Measurements from ENCODE around the gene TTF2. TPM values are rescaled to one million over a fixed set of nuclear protein-coding genes. Genes with fewer than 3 reads are reported as not detected.

TTF2 gene
- total RNA-seq, 1 experiment from 2014 or later = 88.8 TPM

DNA sequence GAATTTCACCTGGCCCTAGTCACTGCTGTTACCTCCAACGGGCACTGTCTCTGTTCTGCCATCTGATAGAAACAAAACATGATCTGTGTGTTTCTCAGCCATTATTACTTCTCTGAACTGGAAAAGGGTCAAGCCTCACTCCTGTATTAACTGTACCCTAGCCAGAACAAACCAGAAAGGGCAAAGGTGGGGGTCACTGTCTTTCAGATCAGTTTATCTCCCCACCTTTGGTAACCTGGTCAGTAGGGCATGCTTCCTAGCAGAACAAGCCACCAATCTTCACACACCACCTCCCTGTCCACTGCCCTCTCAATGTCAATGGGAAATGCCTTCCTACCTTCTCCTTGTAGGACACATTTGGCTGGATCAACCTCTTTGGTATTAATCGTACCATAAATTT, 57.6 kb downstream of the TTF2 start:
- H3K4me3 Mint-ChIP-seq = no peak overlapping the region
- no peak for DNase-seq (ENCODE audit: low spot score)
- no peaks in the 10 kb centered on the region for H3K27me3 Mint-ChIP-seq (ENCODE audit: low read depth)
- no peak for ATAC-seq
- ChIA-PET CTCF (interaction anchor here (0.8 to 3.0 kb wide), 2 partner anchors 11 to 167 kb away, joined by 3 to 16 read pairs; no protein-coding TSS in a partner anchor), POLR2A (no interaction called here)
- no peak for TF ChIP-seq NR1H2 (CRISPR knock-in tag; IDR thresholded peaks at IDR 0.05)
- peaks cover 35% of the 10 kb centered on the region for H3K36me3 Mint-ChIP-seq
- H3K9me3 Mint-ChIP-seq = no peaks in the 10 kb centered on the region
- H3K4me1 Mint-ChIP-seq = peaks cover 9% of the 10 kb centered on the region
- H3K27ac Mint-ChIP-seq = no peak overlapping the region

DNA sequence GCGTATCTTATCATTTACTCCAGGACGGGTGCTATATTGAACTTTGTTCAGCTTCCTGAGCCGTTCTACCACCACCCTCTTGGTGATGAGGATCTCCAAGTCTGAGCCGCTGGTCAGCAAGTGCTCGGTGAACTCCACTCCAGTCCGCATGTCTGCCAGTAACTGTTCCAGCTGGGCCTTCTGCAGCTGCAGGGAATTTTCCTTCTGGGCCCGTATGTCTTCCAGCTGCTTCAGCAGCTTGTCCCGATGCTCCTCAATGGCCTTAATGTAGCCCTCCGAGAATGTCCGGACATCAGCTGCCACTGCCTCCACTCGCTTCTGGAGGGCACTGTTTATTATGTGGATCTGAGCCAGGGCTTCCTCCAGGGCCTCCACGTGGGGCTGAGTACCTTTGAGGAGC, 58.0 kb downstream of the TTF2 start:
- Mint-ChIP-seq H3K36me3 (peaks cover 35% of the 10 kb centered on the region), H3K9me3 (no peaks in the 10 kb centered on the region), H3K27me3 (ENCODE audit: low read depth) (no peaks in the 10 kb centered on the region), H3K27ac (no peak overlapping the region), H3K4me3 (no peak overlapping the region), H3K4me1 (peaks cover 11% of the 10 kb centered on the region)
- ATAC-seq (no peak), DNase-seq (ENCODE audit: low spot score) (no peak)
- TF ChIP-seq ZNF396 (CRISPR knock-in tag; IDR thresholded peaks at IDR 0.05; ENCODE audit: borderline replicate concordance) (no peak), FOXP1 (CRISPR knock-in tag; IDR thresholded peaks at IDR 0.05; ENCODE audit: borderline replicate concordance) (no peak), NR2C2 (CRISPR knock-in tag; IDR thresholded peaks at IDR 0.05) (no peak), MLX (CRISPR knock-in tag; IDR thresholded peaks at IDR 0.05) (no peak), NFYB (CRISPR knock-in tag; conservative IDR thresholded peaks at IDR 0.05; ENCODE audit: low read depth) (no peak), NFE2L1 (CRISPR knock-in tag; IDR thresholded peaks at IDR 0.05) (no peak), SMAD3 (CRISPR knock-in tag; IDR thresholded peaks at IDR 0.05; ENCODE audit: borderline replicate concordance) (no peak), E2F4 (CRISPR knock-in tag; IDR thresholded peaks at IDR 0.05; ENCODE audit: borderline replicate concordance, low read depth) (no peak), GABPB1 (CRISPR knock-in tag; IDR thresholded peaks at IDR 0.05) (no peak), TEAD4 (CRISPR knock-in tag; IDR thresholded peaks at IDR 0.05) (no peak), FOXK1 (CRISPR knock-in tag; IDR thresholded peaks at IDR 0.05) (no peak), OVOL2 (CRISPR knock-in tag; IDR thresholded peaks at IDR 0.05; ENCODE audit: borderline replicate concordance) (no peak), TCF7 (CRISPR knock-in tag; IDR thresholded peaks at IDR 0.05; ENCODE audit: low read depth) (no peak), ZBTB21 (CRISPR knock-in tag; IDR thresholded peaks at IDR 0.05; ENCODE audit: borderline replicate concordance) (no peak), ESRRA (CRISPR knock-in tag; IDR thresholded peaks at IDR 0.05; ENCODE audit: borderline replicate concordance) (no peak), ERG (CRISPR knock-in tag; IDR thresholded peaks at IDR 0.05) (no peak), TP53 (CRISPR knock-in tag; IDR thresholded peaks at IDR 0.05) (no peak)
- TF ChIP-seq, protein P1, sequence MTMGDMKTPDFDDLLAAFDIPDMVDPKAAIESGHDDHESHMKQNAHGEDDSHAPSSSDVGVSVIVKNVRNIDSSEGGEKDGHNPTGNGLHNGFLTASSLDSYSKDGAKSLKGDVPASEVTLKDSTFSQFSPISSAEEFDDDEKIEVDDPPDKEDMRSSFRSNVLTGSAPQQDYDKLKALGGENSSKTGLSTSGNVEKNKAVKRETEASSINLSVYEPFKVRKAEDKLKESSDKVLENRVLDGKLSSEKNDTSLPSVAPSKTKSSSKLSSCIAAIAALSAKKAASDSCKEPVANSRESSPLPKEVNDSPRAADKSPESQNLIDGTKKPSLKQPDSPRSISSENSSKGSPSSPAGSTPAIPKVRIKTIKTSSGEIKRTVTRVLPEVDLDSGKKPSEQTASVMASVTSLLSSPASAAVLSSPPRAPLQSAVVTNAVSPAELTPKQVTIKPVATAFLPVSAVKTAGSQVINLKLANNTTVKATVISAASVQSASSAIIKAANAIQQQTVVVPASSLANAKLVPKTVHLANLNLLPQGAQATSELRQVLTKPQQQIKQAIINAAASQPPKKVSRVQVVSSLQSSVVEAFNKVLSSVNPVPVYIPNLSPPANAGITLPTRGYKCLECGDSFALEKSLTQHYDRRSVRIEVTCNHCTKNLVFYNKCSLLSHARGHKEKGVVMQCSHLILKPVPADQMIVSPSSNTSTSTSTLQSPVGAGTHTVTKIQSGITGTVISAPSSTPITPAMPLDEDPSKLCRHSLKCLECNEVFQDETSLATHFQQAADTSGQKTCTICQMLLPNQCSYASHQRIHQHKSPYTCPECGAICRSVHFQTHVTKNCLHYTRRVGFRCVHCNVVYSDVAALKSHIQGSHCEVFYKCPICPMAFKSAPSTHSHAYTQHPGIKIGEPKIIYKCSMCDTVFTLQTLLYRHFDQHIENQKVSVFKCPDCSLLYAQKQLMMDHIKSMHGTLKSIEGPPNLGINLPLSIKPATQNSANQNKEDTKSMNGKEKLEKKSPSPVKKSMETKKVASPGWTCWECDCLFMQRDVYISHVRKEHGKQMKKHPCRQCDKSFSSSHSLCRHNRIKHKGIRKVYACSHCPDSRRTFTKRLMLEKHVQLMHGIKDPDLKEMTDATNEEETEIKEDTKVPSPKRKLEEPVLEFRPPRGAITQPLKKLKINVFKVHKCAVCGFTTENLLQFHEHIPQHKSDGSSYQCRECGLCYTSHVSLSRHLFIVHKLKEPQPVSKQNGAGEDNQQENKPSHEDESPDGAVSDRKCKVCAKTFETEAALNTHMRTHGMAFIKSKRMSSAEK (CRISPR knock-in tag; IDR thresholded peaks at IDR 0.05; ENCODE audit: borderline replicate concordance) = no peak
- TF ChIP-seq, protein P2, sequence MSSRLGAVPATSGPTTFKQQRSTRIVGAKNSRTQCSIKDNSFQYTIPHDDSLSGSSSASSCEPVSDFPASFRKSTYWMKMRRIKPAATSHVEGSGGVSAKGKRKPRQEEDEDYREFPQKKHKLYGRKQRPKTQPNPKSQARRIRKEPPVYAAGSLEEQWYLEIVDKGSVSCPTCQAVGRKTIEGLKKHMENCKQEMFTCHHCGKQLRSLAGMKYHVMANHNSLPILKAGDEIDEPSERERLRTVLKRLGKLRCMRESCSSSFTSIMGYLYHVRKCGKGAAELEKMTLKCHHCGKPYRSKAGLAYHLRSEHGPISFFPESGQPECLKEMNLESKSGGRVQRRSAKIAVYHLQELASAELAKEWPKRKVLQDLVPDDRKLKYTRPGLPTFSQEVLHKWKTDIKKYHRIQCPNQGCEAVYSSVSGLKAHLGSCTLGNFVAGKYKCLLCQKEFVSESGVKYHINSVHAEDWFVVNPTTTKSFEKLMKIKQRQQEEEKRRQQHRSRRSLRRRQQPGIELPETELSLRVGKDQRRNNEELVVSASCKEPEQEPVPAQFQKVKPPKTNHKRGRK (CRISPR knock-in tag; IDR thresholded peaks at IDR 0.05; ENCODE audit: borderline replicate concordance) = no peak
- TF ChIP-seq, protein P3, sequence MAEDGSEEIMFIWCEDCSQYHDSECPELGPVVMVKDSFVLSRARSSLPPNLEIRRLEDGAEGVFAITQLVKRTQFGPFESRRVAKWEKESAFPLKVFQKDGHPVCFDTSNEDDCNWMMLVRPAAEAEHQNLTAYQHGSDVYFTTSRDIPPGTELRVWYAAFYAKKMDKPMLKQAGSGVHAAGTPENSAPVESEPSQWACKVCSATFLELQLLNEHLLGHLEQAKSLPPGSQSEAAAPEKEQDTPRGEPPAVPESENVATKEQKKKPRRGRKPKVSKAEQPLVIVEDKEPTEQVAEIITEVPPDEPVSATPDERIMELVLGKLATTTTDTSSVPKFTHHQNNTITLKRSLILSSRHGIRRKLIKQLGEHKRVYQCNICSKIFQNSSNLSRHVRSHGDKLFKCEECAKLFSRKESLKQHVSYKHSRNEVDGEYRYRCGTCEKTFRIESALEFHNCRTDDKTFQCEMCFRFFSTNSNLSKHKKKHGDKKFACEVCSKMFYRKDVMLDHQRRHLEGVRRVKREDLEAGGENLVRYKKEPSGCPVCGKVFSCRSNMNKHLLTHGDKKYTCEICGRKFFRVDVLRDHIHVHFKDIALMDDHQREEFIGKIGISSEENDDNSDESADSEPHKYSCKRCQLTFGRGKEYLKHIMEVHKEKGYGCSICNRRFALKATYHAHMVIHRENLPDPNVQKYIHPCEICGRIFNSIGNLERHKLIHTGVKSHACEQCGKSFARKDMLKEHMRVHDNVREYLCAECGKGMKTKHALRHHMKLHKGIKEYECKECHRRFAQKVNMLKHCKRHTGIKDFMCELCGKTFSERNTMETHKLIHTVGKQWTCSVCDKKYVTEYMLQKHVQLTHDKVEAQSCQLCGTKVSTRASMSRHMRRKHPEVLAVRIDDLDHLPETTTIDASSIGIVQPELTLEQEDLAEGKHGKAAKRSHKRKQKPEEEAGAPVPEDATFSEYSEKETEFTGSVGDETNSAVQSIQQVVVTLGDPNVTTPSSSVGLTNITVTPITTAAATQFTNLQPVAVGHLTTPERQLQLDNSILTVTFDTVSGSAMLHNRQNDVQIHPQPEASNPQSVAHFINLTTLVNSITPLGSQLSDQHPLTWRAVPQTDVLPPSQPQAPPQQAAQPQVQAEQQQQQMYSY (CRISPR knock-in tag; IDR thresholded peaks at IDR 0.05) = no peak
- CTCF ChIA-PET = interaction anchor here (0.5 to 3.0 kb wide), 3 partner anchors 10 to 167 kb away, joined by 3 to 16 read pairs (median 5); no protein-coding TSS in a partner anchor
- POLR2A ChIA-PET = no interaction called here
